ENCODE data around the gene CHMP2A. TPM values are rescaled to one million over a fixed set of nuclear protein-coding genes. Genes with fewer than 3 reads are reported as not detected.

CHMP2A gene
- total RNA-seq, 1 experiment from 2014 or later: 109 TPM

DNA sequence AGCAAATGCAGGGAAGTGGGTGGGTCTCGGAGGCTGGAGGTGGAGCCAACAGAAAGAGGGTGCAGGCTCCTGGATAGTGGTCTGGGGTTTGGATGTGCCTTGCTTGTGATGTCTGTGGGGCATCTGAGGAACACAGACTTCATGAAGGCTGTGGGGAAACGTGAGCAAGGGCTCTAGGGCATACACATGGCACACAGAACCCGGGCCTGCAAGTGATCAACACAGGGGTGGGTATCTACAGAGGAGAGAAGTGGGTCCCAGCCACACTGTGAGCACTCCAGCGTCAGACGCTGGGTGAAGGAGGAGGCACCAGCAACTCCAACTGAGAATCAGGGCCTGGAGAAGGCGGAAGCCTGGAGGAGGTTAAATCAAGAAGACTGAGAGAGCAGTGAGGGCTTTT lies 8.9 kb upstream of the CHMP2A start (continued):
- TF ChIP-seq, protein P1, sequence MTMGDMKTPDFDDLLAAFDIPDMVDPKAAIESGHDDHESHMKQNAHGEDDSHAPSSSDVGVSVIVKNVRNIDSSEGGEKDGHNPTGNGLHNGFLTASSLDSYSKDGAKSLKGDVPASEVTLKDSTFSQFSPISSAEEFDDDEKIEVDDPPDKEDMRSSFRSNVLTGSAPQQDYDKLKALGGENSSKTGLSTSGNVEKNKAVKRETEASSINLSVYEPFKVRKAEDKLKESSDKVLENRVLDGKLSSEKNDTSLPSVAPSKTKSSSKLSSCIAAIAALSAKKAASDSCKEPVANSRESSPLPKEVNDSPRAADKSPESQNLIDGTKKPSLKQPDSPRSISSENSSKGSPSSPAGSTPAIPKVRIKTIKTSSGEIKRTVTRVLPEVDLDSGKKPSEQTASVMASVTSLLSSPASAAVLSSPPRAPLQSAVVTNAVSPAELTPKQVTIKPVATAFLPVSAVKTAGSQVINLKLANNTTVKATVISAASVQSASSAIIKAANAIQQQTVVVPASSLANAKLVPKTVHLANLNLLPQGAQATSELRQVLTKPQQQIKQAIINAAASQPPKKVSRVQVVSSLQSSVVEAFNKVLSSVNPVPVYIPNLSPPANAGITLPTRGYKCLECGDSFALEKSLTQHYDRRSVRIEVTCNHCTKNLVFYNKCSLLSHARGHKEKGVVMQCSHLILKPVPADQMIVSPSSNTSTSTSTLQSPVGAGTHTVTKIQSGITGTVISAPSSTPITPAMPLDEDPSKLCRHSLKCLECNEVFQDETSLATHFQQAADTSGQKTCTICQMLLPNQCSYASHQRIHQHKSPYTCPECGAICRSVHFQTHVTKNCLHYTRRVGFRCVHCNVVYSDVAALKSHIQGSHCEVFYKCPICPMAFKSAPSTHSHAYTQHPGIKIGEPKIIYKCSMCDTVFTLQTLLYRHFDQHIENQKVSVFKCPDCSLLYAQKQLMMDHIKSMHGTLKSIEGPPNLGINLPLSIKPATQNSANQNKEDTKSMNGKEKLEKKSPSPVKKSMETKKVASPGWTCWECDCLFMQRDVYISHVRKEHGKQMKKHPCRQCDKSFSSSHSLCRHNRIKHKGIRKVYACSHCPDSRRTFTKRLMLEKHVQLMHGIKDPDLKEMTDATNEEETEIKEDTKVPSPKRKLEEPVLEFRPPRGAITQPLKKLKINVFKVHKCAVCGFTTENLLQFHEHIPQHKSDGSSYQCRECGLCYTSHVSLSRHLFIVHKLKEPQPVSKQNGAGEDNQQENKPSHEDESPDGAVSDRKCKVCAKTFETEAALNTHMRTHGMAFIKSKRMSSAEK (CRISPR knock-in tag; IDR thresholded peaks at IDR 0.05; ENCODE audit: borderline replicate concordance): no peak
- TF ChIP-seq ZNF671 (CRISPR knock-in tag; IDR thresholded peaks at IDR 0.05) (no peak), MAX (CRISPR knock-in tag; IDR thresholded peaks at IDR 0.05) (no peak), AR (CRISPR knock-in tag; IDR thresholded peaks at IDR 0.05) (no peak), ZNF423 (CRISPR knock-in tag; IDR thresholded peaks at IDR 0.05) (no peak), ZNF317 (CRISPR knock-in tag; IDR thresholded peaks at IDR 0.05; ENCODE audit: borderline replicate concordance, low read depth) (no peak), GABPB1 (CRISPR knock-in tag; IDR thresholded peaks at IDR 0.05) (no peak), ZNF232 (CRISPR knock-in tag; IDR thresholded peaks at IDR 0.05) (no peak), ZNF138 (CRISPR knock-in tag; conservative IDR thresholded peaks at IDR 0.05) (no peak), NFE2L1 (CRISPR knock-in tag; IDR thresholded peaks at IDR 0.05) (no peak), GTF2I (CRISPR knock-in tag; conservative IDR thresholded peaks at IDR 0.05) (no peak), ATF1 (CRISPR knock-in tag; IDR thresholded peaks at IDR 0.05) (no peak), RELA (CRISPR knock-in tag; IDR thresholded peaks at IDR 0.05; ENCODE audit: borderline replicate concordance) (no peak), FOXJ3 (CRISPR knock-in tag; IDR thresholded peaks at IDR 0.05; ENCODE audit: borderline replicate concordance) (no peak)
- TF ChIP-seq, protein P2, sequence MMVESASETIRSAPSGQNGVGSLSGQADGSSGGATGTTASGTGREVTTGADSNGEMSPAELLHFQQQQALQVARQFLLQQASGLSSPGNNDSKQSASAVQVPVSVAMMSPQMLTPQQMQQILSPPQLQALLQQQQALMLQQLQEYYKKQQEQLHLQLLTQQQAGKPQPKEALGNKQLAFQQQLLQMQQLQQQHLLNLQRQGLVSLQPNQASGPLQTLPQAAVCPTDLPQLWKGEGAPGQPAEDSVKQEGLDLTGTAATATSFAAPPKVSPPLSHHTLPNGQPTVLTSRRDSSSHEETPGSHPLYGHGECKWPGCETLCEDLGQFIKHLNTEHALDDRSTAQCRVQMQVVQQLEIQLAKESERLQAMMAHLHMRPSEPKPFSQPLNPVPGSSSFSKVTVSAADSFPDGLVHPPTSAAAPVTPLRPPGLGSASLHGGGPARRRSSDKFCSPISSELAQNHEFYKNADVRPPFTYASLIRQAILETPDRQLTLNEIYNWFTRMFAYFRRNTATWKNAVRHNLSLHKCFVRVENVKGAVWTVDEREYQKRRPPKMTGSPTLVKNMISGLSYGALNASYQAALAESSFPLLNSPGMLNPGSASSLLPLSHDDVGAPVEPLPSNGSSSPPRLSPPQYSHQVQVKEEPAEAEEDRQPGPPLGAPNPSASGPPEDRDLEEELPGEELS (CRISPR knock-in tag; IDR thresholded peaks at IDR 0.05): no peak
- TF ChIP-seq, protein P3, sequence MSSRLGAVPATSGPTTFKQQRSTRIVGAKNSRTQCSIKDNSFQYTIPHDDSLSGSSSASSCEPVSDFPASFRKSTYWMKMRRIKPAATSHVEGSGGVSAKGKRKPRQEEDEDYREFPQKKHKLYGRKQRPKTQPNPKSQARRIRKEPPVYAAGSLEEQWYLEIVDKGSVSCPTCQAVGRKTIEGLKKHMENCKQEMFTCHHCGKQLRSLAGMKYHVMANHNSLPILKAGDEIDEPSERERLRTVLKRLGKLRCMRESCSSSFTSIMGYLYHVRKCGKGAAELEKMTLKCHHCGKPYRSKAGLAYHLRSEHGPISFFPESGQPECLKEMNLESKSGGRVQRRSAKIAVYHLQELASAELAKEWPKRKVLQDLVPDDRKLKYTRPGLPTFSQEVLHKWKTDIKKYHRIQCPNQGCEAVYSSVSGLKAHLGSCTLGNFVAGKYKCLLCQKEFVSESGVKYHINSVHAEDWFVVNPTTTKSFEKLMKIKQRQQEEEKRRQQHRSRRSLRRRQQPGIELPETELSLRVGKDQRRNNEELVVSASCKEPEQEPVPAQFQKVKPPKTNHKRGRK (CRISPR knock-in tag; IDR thresholded peaks at IDR 0.05; ENCODE audit: borderline replicate concordance): no peak
- TF ChIP-seq, protein P4, sequence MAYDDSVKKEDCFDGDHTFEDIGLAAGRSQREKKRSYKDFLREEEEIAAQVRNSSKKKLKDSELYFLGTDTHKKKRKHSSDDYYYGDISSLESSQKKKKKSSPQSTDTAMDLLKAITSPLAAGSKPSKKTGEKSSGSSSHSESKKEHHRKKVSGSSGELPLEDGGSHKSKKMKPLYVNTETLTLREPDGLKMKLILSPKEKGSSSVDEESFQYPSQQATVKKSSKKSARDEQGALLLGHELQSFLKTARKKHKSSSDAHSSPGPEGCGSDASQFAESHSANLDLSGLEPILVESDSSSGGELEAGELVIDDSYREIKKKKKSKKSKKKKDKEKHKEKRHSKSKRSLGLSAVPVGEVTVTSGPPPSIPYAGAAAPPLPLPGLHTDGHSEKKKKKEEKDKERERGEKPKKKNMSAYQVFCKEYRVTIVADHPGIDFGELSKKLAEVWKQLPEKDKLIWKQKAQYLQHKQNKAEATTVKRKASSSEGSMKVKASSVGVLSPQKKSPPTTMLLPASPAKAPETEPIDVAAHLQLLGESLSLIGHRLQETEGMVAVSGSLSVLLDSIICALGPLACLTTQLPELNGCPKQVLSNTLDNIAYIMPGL (CRISPR knock-in tag; IDR thresholded peaks at IDR 0.05): no peak
